Activated CD4-positive, alpha-beta T cell treated with anti-CD3 and anti-CD28 coated beads, Interleukin-10, Interleukin-2, amounts not matched to agents 100 ng/mL and 50 ng/mL, durations not matched to agents 16 hours and 8 hours (primary cell): Measurements from ENCODE around the gene GIPC1.
"Not testable (repeated sequence)": the region's sequence is repeated elsewhere in the genome, so short reads cannot be mapped to it uniquely, and the experiment has no call there.

ENCODE experiments used
- DNase-seq: peaks from one replicate; pipeline ENCODE4 v3.0.0-alpha.2; 2020

The GIPC1 gene

DNA sequence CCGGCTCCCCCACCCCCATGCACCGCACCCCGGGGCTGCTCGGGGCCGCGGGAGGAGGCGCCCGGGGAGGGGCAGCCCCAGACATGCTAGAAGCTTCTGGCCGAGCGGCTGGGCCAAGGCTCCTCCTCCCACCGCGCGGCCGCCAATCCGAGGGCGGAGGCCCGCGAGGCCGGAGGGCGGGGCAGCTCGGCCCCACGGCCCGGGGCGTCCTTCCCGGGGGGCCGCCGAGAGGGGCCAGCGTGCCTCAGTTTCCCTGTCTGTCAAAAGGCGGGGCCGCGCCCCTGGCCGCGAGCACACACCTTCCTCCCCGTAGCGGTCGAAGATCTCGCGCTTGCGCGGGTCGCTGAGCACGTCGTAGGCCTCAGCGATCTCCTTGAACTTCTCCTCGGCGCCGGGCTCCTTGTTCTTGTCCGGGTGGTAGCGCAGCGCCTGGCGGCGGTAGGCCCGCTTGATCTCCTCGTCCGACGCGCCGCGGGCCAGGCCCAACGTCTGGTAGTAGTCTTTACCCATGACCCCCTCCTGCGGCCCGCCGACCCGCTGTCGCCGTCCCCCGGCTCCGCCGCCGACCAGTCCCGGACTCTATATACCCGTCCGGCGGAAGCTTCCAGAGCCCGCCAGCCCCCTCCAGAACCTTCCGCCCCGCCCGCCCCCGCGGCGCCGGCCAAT lies 22.0 kb upstream of the GIPC1 start, which contains the start of gene DNAJB1:
Gene DNAJB1 (minus strand): TSS at position 558 of the 666 bp plus-strand sequence. CDS start 48 bp downstream, at position 510.
- DNase-seq = peak; percentile 84

DNA sequence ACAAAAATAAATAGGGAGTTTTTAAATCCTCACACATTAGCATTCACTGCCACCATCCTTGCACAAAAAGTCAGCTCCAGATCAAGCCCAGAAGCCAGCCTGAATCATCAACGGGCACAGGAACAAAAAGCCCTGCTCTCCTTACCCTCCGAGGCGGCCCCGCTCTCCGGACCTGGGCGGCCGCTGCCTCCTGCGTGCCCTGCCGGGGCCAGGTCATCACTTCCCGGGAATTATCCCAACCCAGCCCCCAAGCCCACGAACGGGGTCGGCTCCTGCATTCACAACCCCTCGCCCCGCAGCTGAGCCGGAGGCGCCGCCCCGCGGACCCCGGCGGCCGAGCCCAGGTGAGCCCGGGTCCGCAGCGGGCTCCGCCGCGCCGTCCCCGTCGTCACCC lies 21.5 kb upstream of the GIPC1 start:
- DNase-seq = no peak

DNA sequence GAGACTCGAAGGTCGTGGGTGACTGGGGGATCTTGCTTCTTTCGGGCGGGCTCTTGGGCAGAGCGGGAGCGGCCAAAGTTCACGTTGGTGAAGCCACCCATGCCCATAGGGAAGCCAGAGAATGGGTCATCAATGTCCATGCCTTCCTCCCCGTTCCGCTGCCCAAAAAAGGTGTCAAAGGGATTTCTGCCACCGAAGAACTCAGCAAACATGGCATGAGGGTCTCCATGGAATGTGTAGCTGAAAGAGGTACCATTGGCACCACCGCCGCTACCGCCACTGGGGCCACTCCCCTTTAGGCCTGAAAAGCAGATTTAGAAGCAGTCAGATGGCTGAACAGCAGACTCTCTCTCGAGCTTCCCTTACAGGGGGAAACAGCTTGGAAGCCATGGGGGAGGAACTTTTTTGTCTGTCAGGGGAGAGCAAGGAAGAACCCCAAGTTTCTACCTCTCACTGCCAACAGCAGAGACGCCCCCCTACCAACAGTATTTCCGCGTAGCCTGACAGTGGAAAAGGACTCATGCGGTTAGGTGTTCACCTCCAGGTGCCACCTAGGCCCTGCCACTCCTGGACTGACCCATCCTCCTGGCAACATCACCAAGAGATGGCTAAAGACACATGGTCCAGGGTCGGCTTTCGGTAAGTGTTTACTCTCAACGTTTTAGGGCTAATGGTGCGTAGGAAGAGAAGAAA lies 21.0 kb upstream of the GIPC1 start:
- no peak for DNase-seq

DNA sequence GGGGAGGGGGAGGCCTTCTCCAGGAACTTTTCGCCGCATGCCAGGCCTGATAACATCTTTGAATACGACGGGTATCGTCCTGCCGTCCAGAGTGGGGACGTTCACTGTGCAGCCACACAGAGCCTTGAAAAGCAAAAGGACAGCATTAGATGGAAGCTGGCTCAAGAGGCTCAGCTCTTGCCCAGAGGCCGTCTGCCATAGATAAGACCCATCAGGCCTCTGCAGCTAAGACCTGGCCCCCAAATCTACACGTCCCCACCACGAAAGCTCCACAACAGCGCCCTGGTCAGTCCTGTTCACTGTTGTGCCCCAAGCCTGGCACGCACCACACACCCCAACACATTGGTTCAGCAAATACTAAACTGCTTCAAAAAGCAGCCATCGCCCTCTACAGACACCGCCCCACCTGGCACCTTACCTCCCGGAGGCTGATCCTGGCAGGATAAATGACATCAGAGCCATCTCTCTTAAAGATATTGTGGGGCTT lies 20.2 kb upstream of the GIPC1 start:
- DNase-seq = no peak

DNA sequence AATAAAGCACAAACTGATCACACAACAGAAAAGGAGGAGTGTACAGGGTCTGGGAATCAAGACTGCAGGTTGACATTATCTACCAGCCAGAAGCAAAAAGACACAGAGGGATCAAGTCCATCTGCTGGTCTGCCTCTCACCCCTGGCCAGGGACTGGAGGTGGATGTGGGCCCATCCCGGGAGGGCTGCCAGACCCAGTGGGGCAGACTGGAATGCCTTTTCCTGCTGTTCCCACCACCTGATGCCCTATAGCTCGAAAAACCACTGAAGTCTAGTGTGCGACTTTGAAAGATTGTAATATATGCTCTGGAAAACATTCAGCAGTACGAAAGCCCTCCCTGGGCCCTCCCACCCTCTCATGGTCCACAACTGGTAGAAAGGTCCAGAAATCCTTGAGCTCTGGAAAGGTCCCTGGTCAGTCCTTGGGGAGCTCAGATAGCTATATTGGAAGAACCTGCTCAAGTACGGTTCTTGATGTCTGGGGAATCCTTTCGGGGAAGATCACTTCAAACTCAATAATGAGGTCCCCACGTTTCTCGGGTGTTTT lies 19.6 kb upstream of the GIPC1 start:
- no peak for DNase-seq

DNA sequence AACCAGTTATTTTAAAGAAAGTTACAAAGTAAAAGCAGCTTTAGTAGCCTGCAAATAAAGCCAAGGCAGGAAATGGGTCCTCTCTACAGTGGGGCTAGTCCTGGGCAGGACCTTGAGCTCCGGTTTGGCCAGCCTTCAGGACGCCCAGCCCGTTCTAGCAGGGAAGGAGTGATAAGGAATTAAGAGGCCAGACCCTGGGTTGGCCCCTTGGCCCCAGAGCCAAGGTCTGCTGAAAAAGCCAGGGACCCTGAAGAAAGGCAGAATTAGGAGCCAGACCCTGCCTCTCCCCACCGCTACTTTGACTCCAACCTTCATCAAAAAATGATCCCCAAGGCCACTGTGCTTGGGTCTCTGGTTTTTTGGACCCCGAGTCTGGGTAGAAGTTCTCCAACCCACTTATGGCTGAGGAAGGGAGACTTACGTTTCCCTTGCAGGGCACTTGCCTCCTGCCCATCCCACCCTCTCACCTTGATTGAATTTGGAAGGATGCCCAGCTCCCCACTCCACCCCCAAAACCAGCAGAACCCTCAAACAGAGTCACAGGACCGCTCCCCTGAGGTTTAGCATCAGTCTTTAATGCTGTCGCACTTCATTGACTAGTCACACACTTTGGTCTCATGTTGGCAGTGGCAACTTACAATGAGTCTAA lies 18.4 kb upstream of the GIPC1 start:
- DNase-seq = no peak

DNA sequence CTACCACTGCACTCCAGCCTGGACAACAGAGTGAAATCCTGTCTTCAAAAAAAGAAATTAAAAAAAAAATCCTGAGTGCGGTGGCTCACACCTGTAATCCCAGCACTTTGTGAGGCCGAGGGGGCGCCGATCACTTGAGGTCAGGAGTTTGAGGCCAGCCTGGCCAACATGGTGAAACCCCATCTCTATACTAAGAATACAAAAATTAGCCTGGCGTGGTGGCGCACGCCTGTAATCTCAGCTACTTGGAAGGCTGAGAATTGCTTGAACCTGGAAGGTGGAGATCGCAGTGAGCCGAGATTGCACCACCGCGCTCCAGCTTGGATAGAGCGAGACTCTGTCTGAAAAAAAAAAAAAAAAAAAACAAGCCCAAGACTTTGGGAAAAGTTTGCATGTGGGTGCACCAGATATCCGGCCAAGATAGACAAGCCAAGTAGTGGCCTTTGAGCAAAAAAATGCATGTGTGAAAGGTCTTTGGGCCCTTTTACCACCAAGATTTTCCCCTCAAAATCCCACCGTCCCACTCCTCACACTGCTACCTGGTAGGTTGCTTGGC lies 16.6 kb upstream of the GIPC1 start:
- no peak for DNase-seq

DNA sequence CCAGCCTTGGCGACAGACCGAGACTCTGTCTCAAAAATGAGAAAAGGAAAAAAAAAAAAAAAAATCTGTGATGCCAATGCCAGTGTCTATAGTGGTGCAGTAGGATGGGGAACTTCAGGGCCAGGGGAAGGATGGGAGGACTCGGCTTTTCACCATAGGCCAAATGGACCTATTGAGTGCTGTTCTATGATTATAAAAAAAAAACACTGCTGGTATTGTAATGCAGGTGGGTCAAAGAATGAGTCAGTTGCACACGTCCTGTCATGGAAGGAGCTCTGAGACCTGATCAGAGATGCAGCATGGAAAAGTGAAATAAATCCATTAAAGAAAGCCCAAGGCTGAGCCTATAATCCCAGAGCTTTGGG lies 15.3 kb upstream of the GIPC1 start:
- no peak for DNase-seq

DNA sequence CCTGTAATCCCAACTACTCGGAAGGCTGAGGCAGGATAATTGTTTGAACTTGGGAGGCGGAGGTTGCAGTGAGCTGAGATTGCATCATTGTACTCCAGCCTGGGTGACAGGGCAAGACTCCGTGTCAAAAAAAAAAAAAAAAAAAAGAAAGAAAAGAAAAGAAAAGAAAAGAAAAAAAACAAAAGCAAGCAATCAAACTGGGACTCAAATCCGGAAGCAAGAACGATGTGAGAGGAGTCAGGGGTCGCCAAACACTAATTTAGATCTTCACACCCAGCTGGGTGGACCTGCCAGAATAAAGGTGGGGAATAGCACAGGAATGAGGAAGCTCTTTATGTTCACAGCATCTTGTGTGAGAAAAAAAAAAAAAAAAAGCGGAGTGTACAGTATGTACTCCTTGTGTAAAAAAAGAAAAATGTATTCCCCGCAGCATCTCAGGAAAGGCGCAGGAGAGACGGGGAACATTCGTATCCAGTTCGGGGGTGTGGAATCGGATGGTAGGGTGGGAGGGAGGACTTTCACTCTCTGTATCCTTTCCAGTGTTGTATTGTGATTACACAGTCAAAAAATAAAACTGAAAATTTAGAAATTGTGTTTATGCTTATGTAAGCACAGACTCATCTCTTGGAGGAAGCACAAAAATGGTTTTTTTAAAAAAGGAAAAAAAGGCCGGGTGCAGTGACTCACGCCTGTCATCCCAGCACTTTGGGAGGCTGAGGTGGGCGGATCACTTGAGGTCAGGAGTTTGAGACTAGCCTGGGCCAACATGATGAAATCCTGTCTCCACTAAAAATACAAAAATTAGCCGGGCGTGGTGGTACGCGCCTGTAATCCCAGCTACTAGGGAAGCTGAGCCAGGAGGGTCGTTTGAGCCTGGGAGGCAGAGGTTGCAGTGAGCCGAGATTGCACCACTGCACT lies 14.6 kb upstream of the GIPC1 start:
- no peak for DNase-seq

DNA sequence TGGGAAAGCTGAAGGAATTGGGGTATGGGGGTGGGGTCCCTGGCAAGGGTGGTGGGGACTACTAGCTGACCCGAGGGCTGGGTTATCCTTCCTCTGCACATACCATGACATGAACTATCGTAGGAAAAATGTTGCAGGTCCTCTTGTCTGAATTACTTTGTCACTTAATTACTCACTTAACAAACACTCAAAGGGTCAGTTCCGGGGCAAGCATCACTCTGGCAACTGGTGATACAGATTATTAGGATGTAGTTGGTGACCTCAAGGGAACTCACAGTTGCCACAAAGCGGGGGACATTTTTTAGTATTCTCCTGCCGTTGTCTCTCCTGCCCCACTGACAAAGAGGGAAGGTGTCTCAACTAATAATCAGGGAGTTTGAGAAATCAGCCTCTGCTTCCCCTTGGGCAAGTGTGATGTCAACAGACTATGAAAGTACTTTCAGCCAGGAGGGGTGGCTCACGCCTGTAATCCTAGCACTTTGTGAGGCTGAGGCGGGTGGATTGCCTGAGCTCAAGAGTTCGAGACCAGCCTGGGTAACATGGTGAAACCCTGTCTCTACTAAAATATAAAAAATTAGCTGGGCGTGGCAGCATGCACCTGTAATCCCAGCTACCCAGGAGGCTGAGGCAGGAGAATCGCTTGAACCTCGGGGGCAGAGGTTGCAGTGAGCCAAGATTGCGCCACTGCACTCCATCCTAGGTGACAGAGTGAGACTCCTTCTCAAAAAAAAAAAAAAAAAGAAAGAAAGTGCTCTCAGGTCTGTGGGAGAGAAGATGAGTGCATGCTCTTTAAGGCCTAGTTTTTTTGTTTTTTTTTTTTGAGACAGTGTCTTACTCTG lies 12.0 kb upstream of the GIPC1 start:
- no peak for DNase-seq

DNA sequence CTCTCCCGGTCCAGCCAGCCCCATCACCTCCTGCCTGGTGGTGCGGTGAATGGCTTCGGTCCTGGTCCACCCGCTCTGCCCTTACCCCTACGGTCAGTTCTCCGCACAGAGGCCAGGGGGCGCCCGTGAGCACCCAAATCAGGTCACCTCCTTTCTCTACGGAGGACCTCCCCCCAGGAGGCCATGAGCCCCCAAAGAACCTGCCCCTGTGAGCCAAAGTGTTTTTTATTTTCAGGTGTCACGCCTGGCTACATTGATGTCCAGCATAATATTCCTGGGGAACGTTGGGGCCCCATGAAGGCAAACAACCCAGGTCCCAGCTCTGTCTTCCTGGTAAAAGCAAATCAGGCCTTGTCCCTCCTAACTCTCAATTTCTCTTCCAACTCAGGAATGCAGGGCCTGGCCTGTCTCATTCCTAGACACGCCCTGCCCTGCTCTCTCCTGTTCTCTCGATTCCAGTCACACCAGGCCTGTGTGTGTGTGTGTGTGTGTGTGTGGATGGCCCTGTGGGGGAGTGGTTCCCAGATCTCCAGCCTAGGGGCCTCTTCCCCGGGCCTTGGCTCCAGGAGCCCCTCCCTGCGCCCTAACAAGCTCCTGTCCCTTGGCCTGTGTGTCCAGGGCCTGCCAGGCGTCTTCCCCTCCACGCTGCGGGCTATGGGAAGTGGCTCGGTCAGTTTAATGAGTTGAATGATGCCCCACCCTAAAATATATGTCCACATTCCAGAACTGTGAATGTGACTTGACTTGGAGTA lies 9.7 kb upstream of the GIPC1 start:
- peak; percentile 80 for DNase-seq

DNA sequence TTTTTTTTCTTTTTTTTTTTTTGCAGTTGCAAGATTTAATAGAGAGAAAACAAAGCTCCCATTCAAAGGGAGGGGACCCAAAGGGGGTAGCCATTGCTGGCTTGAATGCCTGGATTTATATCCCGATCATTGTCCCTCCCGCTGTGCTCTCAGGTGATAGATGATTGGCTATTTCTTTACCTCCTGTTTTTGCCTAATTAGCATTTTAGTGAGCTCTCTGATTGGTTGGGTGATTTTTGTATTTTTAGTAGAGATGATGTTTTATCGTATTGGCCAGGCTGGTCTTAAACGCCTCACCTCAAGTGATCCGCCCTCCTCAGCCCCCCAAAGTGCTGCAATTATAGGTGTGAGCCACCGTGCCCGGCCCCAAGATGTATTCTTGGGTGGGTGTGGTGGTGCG lies 8.6 kb upstream of the GIPC1 start:
- DNase-seq = not testable (repeated sequence)

DNA sequence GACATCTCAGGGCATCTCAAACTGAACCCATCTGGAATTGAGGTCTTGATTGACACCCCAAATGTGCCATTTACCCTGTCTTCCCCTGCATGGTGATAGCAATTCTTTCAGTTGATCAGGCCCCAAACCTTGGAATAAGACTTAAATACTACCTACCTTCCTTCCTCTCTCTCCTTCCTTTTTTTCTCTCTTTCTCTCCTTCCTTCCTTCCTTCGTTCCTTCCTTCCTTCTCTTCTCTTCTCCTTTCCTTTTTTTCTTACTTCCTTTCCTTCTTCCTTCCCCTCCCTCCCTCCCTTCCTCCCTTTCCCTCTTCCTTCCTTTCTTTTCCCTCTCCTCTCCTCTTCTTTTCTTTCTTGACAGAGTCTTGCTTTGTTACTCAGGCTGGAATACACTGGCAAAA lies 7.4 kb upstream of the GIPC1 start:
- no peak for DNase-seq

DNA sequence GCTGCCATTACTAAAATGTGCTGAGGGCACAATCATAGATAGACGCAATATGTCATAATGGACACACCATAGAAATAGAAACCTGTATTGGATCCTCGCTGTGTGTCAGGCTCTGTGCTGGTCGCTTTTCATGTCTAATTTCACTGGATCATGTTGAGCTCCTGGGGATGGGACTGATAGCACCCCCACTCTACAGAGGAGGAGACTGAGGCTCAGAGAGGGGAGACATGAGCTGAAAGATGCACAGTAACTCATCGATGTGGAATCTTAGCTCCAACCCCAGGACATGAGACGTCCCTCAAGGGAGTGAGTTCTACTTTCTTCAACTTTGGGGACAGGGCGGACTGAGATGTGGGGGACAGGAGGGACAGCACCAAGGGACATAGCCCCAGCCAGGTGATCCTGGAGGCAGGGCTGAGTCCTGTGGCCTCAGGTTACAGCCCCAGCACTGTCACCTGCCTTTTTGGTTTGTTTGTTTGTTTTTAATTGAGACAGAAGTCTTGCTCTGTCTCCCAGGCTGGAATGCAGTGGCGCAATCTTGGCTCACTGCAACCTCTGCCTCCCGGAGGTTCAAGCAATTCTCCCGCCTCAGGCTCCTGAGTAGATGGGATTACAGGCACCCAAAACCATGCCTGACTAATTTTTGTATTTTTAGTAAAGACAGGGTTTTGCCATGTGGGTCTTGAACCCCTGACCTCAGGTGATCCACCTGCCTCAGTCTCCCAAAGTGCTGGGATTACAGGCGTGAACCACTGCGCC lies 6.6 kb upstream of the GIPC1 start:
- DNase-seq = no peak

DNA sequence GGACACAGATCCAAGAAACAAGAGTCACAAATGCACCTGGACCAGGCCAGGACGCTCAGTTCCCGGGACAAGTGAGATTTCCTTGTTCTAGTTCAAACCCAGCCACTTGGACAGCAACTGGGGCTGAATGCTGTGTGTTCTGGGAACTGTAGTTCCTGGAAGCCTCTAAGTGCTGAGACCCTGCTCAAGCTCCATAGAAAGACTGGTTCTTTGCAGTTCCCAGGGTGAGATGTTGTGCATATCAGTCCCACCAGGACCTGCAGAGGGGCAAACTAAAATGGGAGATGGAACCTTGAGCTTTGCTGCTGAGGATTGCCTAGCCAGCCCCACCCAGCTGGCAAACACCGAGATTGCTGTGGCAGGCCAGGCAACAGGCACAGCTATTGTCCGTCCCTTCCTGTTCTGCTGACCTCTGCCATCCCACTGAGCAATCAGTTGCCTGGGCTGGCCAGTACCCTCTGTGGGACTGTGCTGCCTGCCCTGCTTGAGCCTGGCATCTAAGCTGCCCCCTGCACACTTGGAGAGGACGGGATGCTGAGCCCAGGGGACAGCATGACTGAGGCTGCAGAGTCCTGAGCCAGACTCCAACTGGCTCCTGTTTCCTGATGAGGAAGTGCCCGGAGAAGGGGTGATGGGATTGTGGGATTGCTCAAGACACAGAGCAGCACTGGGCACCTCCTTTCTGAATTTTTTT lies 1.4 kb upstream of the GIPC1 start:
- no peak for DNase-seq

DNA sequence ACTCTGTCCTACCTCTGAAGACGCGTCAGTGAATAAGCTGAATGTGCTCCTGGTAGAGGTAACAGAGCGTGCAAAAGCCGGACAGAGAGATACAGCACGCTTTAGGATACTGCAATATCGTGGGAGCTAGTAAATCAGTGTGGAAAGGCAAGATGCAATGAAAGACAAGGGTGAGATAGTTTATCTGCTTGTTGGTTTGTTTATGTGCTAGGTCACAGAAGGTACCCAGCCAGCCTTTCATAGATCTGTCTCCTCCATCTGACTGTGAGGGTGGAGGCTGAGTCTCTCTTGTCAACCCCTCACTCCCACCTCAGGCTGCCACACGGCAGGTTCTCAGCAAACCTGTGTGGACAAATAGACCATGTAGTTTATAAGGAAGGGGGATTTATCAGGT lies 904 bp upstream of the GIPC1 start:
- DNase-seq = no peak

DNA sequence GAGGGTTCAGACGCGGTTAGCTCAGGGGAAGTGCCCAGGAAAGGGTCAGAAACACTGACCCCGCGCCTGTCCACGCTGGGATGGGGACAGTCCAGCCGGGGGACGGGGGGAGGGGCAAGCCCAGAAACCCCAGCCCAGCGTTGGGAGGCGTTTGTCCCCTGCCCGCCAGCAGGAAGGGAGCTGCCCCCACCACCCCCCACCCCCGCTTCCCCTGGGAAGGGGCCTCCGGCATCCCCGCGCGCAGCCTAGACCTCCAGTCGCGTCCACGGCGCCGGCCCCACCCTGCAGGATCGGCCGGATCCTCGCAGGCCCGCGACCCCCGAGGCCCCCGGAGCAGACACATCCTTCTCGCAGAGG lies 277 bp downstream of the GIPC1 start:
- no peak for DNase-seq

DNA sequence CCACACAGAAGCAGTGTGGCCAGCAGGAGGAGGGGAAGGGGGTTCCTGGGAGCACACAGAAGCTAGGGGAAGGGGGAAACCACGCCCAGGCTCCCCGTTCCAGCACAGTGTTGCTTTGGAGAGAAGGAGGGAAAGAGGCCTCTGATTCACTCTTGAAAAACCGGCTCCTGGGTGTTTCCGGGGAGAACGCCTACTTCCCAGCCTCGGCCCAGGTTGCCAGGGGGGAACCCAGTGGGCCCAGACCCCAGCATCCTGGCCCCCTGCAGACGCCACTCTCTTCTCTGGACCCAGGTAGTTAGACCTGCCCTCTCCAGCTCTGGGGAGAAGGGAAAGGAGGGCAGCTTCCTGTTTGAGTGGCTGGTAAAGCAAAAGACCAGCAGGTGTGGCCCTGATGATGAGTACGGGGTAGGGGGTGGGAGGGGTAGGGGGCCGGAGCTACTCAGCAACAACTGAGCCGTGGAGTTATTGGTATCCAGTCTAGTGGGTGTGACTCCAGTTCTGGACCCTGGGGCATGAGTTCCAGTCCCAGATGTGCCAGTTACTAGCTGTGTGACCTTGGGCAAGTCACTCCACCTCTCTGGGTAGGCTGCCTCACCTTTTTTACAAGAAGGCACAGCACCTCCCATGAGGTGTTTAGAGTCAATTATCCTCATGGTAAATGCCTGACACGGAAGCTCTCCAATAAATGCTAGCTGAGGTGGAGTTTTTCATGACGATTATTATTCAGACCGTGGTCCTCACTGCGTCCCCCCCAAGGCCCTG lies 836 bp downstream of the GIPC1 start:
- no peak for DNase-seq

DNA sequence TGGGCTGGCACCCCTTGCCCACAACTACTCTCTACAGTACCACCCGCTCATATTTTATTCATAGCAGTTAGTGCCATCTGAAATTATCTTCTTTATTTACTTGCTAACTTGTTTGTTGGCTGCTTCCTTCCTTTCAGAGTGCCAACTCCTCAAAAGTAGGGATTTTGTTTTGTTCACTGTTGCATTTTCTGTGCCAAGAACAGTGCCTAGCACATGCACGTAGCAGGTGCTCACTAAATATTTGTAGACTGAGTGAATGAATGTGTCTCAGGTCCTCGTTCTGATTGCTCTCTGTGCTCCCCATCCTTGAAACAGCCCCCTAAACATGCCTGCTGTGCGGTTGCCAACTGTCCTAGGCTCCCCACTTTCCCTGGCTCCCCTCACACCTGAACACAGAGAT lies 1.5 kb downstream of the GIPC1 start:
- DNase-seq = no peak
